Measurements from ENCODE around the gene SNX2. TPM values are rescaled to one million over a fixed set of nuclear protein-coding genes. Genes with fewer than 3 reads are reported as not detected.
A peak's percentile ranks its signal among the peaks of the same experiment; 100 is the strongest.

SNX2 gene, protein sequence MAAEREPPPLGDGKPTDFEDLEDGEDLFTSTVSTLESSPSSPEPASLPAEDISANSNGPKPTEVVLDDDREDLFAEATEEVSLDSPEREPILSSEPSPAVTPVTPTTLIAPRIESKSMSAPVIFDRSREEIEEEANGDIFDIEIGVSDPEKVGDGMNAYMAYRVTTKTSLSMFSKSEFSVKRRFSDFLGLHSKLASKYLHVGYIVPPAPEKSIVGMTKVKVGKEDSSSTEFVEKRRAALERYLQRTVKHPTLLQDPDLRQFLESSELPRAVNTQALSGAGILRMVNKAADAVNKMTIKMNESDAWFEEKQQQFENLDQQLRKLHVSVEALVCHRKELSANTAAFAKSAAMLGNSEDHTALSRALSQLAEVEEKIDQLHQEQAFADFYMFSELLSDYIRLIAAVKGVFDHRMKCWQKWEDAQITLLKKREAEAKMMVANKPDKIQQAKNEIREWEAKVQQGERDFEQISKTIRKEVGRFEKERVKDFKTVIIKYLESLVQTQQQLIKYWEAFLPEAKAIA
- 10 to 100 TPM; 35.5 to 44.8 (median 41.6) TPM for total RNA-seq

DNA sequence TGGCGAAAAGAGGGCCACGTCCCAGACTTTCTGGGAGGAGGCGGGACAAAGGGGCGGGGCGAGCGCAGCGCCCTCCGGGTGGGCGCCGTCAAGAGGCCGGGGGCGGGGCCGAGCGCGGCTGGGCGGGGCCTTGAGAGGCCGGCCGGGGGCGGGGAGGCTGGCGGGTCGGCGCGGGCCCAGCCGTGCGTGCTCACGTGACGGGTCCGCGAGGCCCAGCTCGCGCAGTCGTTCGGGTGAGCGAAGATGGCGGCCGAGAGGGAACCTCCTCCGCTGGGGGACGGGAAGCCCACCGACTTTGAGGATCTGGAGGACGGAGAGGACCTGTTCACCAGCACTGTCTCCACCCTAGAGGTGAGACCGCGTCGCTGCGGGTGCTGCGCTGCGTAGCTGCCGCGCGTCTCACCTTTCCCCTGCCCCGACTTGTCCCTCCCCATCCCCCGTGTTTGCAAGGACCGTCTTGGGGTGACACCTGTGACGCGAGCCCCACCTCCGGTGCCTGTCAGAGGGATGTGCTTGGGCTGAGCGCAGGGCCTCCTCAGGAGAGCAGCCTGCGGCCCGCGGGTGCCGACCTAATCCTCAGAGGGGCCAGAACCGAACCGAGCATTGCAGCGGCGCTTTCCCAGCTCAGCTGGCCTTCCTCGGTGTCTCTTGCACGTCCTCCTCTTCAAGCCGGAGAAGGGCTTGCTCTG, at the start of gene SNX2:
Gene SNX2, plus strand, starts transcription at position 220 of the 689 bp plus-strand sequence. Its CDS starts 24 bp downstream, at position 244.
- TF ChIP-seq, protein P1, sequence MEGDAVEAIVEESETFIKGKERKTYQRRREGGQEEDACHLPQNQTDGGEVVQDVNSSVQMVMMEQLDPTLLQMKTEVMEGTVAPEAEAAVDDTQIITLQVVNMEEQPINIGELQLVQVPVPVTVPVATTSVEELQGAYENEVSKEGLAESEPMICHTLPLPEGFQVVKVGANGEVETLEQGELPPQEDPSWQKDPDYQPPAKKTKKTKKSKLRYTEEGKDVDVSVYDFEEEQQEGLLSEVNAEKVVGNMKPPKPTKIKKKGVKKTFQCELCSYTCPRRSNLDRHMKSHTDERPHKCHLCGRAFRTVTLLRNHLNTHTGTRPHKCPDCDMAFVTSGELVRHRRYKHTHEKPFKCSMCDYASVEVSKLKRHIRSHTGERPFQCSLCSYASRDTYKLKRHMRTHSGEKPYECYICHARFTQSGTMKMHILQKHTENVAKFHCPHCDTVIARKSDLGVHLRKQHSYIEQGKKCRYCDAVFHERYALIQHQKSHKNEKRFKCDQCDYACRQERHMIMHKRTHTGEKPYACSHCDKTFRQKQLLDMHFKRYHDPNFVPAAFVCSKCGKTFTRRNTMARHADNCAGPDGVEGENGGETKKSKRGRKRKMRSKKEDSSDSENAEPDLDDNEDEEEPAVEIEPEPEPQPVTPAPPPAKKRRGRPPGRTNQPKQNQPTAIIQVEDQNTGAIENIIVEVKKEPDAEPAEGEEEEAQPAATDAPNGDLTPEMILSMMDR (IDR thresholded peaks at IDR 0.05) = no peak
- TF ChIP-seq POLR2A (IDR thresholded peaks at IDR 0.05) = no peak
- intact Hi-C loops (cut with DNase I; ENCODE audit: low total_unique reads) = no loop called here
- DNase-seq (ENCODE audit: low spot score in 2 of 2) = peak; percentile 91 to 99
- WGBS, 2 donors = 1% methylated on average over 29 to 40 of the region's 67 CpGs
- peak within 1 kb of the TSS; percentile 98 for H3K4me3 ChIP-seq (ENCODE audit: low read depth, poor library complexity, severe bottlenecking)

DNA sequence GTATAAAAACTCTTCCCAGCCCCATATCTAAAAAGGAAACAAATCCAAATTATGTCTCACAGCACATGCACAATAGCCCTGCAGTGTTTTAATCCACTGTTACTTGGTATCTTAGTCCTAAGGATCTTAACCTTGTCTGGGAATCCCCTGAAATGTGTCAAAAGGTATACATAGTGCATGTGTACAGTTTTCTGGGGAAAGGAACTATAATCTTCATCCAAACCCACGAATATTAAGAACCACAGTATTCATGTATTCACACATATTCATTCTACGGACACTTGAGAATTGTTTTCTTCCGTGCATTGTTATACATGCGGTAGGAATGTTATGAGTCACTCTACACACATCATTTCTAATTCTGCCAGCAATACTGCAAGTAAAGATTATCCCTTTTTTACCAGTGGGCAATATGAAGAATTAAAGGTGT, 47.8 kb upstream of the SNX2 start:
- WGBS, 2 donors = 49 to 50% methylated on average over 4 of the region's 4 CpGs
- no peak for DNase-seq (ENCODE audit: low spot score in 2 of 2)
- H3K4me3 ChIP-seq (ENCODE audit: low read depth, poor library complexity, severe bottlenecking) = no peak overlapping the region
- TF ChIP-seq POLR2A (IDR thresholded peaks at IDR 0.05) = no peak
- TF ChIP-seq, protein P1 (IDR thresholded peaks at IDR 0.05) = no peak
- intact Hi-C loops (cut with DNase I; ENCODE audit: low total_unique reads) = no loop called here

DNA sequence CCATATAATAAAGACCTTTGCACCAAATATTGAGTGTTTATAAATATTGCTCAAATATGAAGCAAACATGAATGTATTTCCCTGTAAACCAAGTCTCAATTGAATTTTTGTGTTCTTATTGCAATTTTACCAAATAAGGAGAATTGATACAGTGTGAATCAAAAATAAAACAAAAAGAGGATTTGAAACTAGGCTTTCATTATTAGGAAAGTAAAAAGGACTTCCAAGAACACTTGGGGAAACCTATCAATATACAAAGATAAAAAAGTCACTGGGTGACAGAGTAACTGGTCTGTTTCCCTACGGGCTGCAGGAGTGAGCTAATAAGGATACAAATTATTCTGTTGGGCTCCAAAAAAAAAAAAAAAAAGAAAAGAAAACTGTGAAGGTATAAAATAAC, 44.8 kb upstream of the SNX2 start:
- TF ChIP-seq, protein P1 (IDR thresholded peaks at IDR 0.05) = no peak
- no peak for TF ChIP-seq POLR2A (IDR thresholded peaks at IDR 0.05)
- H3K4me3 ChIP-seq (ENCODE audit: low read depth, poor library complexity, severe bottlenecking) = no peak overlapping the region
- DNase-seq (ENCODE audit: low spot score in 2 of 2) = no peak
- WGBS, 2 donors = 77 to 81% methylated on average over 1 of the region's 1 CpG
- intact Hi-C loops (cut with DNase I; ENCODE audit: low total_unique reads) = no loop called here

DNA sequence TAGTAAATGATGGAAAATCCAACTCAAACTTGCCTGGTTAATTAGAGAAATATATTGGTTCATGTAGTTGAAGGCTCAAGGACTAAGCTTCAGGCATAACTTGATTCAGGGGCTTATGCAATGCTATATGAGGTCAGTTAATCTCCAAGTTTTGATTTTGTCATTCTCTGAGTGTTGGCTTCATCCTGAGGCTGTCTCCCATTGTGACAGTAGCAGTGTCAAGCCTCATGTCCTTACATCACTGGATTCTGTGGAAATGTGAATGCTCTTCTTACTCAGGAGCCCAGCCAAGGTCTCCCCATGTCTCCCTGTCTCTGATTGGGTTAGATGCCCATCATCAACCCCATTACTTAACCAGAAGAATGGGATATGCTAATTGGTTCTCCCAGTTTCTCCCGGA, 44.4 kb upstream of the SNX2 start:
- 93 to 100% methylated on average over 1 of the region's 1 CpG for WGBS, 2 donors
- no peak for DNase-seq (ENCODE audit: low spot score in 2 of 2)
- TF ChIP-seq, protein P1 (IDR thresholded peaks at IDR 0.05) = no peak
- no peak for TF ChIP-seq POLR2A (IDR thresholded peaks at IDR 0.05)
- H3K4me3 ChIP-seq (ENCODE audit: low read depth, poor library complexity, severe bottlenecking) = no peak overlapping the region
- intact Hi-C loops (cut with DNase I; ENCODE audit: low total_unique reads) = no loop called here

DNA sequence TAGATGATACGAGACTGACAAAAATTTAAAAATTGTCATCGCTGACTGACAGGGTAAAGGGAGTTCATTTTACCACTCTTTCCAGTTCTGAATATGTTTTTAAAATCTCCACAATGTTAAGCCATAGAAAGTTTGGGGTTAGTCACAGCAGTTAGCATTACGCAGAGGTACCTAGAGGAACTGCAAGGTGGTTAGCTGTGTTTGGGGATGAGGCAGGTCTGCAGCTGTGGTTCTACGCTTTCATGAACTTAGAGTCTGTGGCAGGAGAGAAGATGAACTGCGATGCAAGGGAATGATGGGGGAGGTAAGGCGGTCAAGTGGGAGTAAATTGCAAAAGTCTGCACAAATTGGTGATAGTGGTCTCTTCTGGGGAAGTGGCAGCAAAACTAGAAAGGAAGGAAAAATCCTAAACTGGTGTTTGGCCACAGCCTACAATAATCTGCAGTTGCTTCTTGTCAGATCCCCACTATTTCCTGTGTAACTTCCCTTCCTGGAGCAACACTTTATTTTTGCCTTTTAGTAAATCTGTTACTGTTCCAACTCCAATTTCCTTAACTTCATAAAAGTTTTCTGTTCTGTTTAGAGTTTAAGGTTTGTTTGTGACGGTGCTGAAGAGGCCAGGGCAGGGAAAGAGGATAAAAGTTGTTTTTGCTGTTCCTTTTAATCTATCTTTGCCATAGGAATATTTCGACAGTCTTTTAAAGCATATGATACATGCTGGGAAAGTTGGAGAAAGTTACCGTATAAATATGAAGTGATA, 38.6 kb upstream of the SNX2 start:
- DNase-seq (ENCODE audit: low spot score in 2 of 2) = no peak
- 69 to 76% methylated on average over 9 of the region's 9 CpGs for WGBS, 2 donors
- H3K4me3 ChIP-seq (ENCODE audit: low read depth, poor library complexity, severe bottlenecking) = no peak overlapping the region
- intact Hi-C loops (cut with DNase I; ENCODE audit: low total_unique reads) = no loop called here
- TF ChIP-seq, protein P1 (IDR thresholded peaks at IDR 0.05) = no peak
- no peak for TF ChIP-seq POLR2A (IDR thresholded peaks at IDR 0.05)
